Hematopoietic multipotent progenitor cell treated with erythropoietin and hydrocortisone succinate and interleukin-3 and kit ligand, for 8 days (in vitro differentiated cells): ENCODE data around the gene DCUN1D4.
A peak's percentile ranks its signal among the peaks of the same experiment; 100 is the strongest.
"Not testable (repeated sequence)": the region's sequence is repeated elsewhere in the genome, so short reads cannot be mapped to it uniquely, and the experiment has no call there.

Source experiments
- DNase-seq: peaks from one replicate; pipeline ENCODE4 v3.0.0-alpha.2; 2015

DCUN1D4 gene

GRCh38 chr4:51895816-51896408, 53.0 kb downstream of the DCUN1D4 start:
- peak; percentile 78 for DNase-seq

DNA sequence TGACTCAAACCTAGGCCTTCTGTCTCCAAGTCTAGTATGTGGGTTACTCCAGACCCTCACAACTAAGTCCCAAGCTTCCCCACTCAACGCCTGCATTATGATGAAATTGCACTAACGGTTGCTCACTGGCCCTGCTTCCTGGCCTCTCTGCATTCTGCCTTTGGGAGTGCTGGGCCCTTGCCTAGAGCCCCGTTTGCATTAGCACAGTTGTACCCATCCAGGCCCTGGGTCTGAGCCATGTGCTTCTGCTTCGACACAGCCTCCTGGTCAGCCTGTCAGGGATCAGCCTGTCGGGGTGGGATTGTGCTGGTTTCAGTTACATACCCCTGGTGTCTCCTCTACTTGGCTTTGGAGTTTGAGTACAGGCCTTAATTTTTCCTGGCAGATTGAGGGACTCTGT, 58.4 kb downstream of the DCUN1D4 start:
- no peak for DNase-seq

DNA sequence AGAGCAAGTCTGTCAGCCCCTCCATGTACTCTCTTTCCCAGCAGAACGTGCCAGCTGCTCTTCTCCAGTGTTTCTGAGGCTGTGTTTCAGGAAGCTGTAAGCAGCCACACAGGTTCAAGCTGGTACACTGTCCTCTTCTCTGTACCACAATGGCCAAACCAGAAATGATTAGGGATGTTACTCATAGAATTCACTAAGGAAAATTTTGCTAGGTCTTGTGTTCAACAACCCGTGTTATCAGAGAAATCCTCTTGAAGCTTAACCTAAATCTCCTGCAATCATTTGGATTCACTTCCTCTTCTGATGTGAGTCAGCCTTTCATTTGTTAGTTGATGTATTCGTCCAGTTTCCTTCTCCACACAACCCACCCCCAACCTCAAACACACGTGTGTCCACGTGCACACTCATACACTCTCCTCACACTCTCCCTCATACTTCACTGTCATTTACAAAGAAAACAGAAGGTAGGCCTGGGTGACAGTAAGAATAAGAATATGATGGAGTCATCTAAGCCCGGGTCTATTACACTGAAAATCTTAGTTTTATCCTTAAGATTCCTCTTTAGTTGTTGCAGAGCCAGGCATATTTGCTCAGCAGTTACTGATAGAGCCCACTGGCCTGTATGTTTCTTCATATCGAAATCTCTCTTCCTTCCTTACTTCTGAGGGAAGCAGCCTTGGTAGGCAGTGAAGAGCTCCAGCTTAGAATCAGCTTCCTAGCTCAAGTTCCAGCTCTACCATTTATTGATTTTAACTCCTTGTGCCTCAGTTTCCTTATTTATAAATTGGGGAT, 63.4 kb downstream of the DCUN1D4 start:
- peak; percentile 11 for DNase-seq

- DNase-seq: no peak
Observed at GRCh38 chr4:51907006-51907669, 64.2 kb downstream of the DCUN1D4 start.

DNA sequence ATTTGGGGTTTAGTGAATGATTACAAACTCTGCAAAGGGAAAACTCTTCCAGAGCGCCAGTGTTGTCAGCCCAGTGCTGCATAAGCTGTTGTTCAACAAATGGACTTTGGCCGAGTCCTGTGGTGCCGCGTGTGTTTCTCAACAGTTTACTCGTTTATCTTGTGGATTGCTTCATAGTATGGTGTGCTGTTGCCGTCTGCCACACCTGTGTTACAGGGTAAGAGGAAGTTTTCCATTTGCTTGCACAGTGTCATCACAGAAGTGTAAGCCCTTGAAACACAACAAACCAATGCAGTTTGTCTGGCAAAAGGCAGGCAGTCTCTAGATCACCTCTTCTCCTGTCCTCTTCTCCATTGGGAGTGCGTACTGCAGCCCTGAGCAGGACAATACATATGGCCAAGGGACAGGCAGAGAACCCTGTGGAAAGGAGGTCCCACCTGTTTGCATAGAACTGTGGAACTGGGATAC, 66.3 kb downstream of the DCUN1D4 start:
- DNase-seq: no peak

DNA sequence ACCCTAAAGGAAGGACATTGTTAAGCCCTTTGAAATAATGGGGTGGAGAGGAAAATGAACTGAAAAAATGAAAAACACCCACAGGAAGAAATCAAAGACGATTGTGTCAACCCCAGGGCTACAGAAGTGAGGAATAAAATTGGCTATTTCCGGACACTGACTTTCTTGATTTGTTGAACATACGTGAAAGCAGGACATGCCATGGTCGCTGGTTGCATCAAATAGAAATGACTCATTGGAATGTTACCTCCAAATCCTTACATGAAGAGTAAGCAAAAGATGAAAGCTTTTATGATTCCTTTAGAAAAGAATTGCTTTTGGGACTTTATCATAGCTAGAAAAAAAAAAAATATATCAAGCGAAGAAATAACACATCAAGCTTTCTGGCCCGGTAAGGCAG, 75.3 kb downstream of the DCUN1D4 start:
- DNase-seq: no peak

- DNase-seq: no peak
Observed at GRCh38 chr4:51923343-51923742, 80.4 kb downstream of the DCUN1D4 start.

DNA sequence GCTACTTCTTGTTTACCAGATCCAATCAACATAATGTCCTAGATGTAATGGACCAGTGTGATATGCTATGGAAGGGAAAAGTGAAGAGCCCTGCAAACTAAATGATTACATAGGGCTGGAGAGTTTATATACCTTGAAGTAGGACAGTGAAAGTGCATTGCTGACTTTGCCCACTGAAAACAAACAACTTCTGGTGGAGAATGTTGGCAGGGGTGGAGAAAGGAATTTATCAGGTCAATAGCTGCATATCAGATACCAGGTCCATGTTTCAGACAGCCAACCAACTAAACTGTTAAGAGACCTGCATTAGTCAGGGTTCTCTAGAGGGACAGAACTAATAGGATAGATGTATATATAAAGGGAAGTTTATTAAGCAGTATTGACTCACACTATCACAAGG, 82.4 kb downstream of the DCUN1D4 start:
- DNase-seq: no peak

- DNase-seq: no peak
Observed at GRCh38 chr4:51930557-51930956, 87.6 kb downstream of the DCUN1D4 start.

- DNase-seq: no peak
Observed at GRCh38 chr4:51931461-51931860, 88.5 kb downstream of the DCUN1D4 start.

DNA sequence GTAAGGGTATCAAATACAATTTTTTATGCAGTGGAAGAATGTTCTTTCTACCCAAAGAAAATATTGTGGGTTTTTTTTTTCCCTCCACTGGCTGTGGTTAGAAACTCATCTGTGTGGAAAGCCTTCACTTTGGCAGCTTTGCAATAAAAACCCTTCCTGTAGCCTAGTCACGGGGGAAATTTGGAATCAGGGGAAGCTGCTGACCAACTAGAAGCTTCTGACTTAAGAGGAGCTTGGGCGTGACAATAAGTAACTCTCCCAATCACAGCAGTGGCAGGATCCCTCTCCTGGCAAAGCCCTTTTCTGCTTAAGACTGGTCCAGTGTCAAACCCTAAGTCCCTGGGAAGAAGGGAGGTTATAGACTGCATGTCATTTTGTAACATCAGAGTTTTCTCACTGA, 89.3 kb downstream of the DCUN1D4 start:
- no peak for DNase-seq

- no peak for DNase-seq
Observed at GRCh38 chr4:51932684-51933083, 89.7 kb downstream of the DCUN1D4 start.

GRCh38 chr4:51940460-51940859, 97.5 kb downstream of the DCUN1D4 start:
- not testable (repeated sequence) for DNase-seq

DNA sequence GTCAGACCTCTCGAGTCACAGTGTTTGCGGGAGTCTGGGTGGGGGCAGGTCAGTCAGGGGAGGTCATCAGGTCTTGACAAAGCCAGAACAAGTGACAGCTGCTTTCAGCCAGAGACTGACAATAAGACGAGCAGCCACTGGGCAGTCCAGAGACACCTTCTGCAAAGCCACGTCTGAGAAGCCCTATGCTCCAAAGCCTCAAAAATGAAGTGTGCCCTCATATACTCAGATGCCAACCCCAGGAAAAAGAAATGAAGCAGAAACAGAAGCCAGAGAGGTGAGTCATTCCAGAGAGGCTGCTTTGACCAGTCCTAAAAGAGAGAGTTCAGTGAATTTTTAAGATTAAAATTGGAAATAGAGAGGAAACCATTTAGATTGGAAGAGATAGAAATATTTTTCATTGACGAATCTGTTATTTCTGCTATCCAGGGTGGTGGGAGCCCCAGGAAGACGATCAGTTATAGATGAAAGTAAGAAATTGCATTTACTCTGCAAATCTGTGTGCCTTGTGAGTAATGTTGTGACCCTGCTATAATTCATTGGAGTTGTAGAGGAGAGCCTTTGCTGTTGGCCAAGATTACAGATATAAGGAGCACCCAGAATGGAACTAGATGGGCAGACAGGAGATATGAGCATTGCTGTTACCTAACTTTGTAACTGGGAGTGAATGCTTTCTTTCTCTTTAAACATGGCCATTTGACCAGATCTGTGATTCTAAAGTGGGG, 99.3 kb downstream of the DCUN1D4 start:
- no peak for DNase-seq

DNA sequence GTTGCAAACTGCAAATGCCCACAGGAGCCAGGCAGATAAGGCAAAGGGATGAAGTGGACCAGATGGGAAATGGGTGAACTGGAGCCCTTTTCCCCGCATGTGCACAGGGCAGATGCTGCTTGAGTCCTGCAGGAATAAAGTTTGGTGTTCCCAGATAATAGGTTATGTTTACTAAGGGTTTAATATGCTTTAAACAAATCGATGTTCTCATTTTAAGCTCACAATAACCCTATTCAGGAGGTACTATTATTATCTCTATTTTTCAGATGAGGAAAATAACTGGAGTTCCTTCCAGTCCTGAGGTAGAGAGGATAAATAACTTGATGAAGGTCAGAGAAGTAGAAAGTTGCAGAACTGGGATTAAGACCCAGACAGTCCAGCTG, 99.9 kb downstream of the DCUN1D4 start:
- DNase-seq: no peak

DNA sequence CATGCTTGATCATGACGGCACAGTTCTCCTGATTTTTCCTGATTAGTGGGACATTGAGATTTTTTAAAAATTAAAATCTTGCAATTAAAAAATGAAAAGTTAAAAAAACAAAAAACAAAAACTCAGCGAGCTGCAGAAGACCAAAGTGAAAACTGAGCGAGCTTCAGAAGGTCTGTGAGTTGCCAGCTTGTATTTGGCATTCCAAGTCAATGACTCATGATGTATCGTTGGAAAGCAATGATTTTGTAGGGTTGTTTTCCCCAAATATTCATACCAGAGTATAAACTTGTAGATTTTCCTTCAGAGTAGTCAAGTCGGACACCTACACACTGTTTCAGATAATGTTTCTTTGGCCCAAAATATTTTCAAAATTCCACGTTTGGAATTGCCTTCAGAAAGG, 100.3 kb downstream of the DCUN1D4 start:
- DNase-seq: no peak

- DNase-seq: no peak
Observed at GRCh38 chr4:51958199-51958968, 115.4 kb downstream of the DCUN1D4 start.

DNA sequence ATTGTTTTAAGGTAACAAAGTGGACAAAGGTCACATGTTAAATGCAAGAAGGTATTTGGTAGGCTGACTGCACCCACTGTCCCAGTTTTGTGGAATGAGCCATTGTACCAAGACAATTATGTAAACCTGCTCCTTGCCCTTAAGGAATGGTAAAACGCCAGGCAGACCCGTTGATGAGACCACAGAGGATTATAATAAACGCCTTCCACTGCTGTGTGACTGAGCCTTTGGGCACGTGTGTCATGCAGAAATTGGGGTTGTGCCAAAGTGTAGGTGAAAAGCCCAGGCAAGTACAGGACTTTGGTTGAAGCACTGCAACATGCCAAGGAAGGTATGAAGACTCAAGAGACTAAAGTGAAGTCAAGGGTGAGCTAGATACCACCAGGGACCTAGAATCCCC, 117.5 kb downstream of the DCUN1D4 start:
- DNase-seq: no peak

- no peak for DNase-seq
Observed at GRCh38 chr4:51963841-51964517, 121.0 kb downstream of the DCUN1D4 start.

DNA sequence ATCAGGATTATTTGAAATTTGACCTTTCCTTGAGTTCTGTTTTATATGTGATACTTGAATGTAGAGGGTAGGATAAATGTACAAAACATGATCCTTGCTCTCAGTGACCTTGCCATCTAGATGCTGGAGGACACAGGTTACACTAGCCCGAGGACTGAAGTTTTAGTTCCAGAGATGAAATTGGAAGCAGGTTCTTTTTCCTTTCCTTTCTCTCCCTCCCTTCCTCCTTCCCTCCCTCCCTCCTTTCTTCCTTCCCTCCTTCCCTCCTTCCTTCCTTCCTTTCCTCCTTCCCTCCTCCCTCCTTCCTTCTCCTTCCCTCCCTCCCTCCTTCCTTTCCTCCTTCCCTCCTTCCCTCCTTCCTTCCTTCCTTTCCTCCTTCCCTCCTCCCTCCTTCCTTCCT, 122.9 kb downstream of the DCUN1D4 start:
- DNase-seq: no peak
